HG02973 (cell line): Measurements from ENCODE around the gene PPP4C.
A peak's percentile ranks its signal among the peaks of the same experiment; 100 is the strongest.

Experiments used
- ATAC-seq: cut with Tn5 transposase; IDR thresholded peaks from one replicate; pipeline ENCODE4 v1.9.1; 2021; ENCODE audit warnings: moderate library complexity; ENCODE audit not compliant: unreplicated experiment

PPP4C gene

GRCh38 chr16:30054959-30055553, 20.7 kb upstream of the PPP4C start:
- no peak for ATAC-seq

- ATAC-seq, result no peak
Observed at GRCh38 chr16:30060346-30060745, 15.4 kb upstream of the PPP4C start.

GRCh38 chr16:30060836-30061554, 14.8 kb upstream of the PPP4C start:
- ATAC-seq, result no peak

- no peak for ATAC-seq
Observed at GRCh38 chr16:30063278-30063892, 12.4 kb upstream of the PPP4C start.

GRCh38 chr16:30063893-30064728, 11.7 kb upstream of the PPP4C start:
- ATAC-seq, result no peak

- no peak for ATAC-seq
Observed at GRCh38 chr16:30064729-30065101, 11.1 kb upstream of the PPP4C start.

- ATAC-seq, result peak; percentile 65
Observed at GRCh38 chr16:30065102-30065942, 10.5 kb upstream of the PPP4C start, which contains the start of gene ALDOA. TSS of gene ALDOA (plus strand) at chr16:30065760. CDS start at chr16:30066898, 1,138 bp downstream.

GRCh38 chr16:30065943-30066760, 9.6 kb upstream of the PPP4C start:
- no peak for ATAC-seq

- ATAC-seq, result no peak
Observed at GRCh38 chr16:30066761-30067583, 8.8 kb upstream of the PPP4C start.

- ATAC-seq, result no peak
Observed at GRCh38 chr16:30067584-30067916, 8.2 kb upstream of the PPP4C start.

GRCh38 chr16:30068333-30068732, 7.5 kb upstream of the PPP4C start:
- no peak for ATAC-seq

- ATAC-seq, result no peak
Observed at GRCh38 chr16:30068750-30069610, 6.8 kb upstream of the PPP4C start.

- ATAC-seq, result no peak
Observed at GRCh38 chr16:30069611-30070462, 6.0 kb upstream of the PPP4C start.

GRCh38 chr16:30070490-30070889, 5.3 kb upstream of the PPP4C start:
- ATAC-seq, result no peak

- ATAC-seq, result no peak
Observed at GRCh38 chr16:30076276-30076791, 540 bp downstream of the PPP4C start.

GRCh38 chr16:30077656-30078055, 1.9 kb downstream of the PPP4C start:
- no peak for ATAC-seq

- no peak for ATAC-seq
Observed at GRCh38 chr16:30078744-30079143, 3.0 kb downstream of the PPP4C start.
